Activated naive CD4-positive, alpha-beta T cell treated with anti-CD3 and anti-CD28 coated beads, Interleukin-2, amount 10 ng/mL, durations not matched to agents 7 days and 5 days (primary cell): ENCODE measurements around the gene ARHGEF28.

Experiments used
- CTCF ChIA-PET: fragments of 350-600 bp; sonication (Branson Sonifier 250); formaldehyde crosslinking; loops from one replicate; lab custom pipeline; 2021; ENCODE audit warnings: antibody characterized with exemption; lab: Charles Lee
- DNase-seq: peaks from one replicate; pipeline ENCODE4 v3.0.0-alpha.2; 2020
- H3K27ac Mint-ChIP-seq: one replicate; pipeline ENCODE4 v1.8.0; 2021; ENCODE audit warnings: mild to moderate bottlenecking, moderate library complexity, mixed read lengths
- H3K27me3 Mint-ChIP-seq: one replicate; pipeline ENCODE4 v1.8.0; 2021; ENCODE audit warnings: mild to moderate bottlenecking, mixed read lengths
- H3K36me3 Mint-ChIP-seq: one replicate; pipeline ENCODE4 v1.8.0; 2021; ENCODE audit warnings: mixed read lengths
- H3K4me1 Mint-ChIP-seq: one replicate; pipeline ENCODE4 v1.8.0; 2021; ENCODE audit warnings: mixed read lengths
- H3K4me3 Mint-ChIP-seq: one replicate; pipeline ENCODE4 v1.8.0; 2021; ENCODE audit warnings: mild to moderate bottlenecking, moderate library complexity, mixed read lengths
- H3K9me3 Mint-ChIP-seq: one replicate; pipeline ENCODE4 v1.8.0; 2021; ENCODE audit warnings: mixed read lengths

The ARHGEF28 gene

GRCh38 chr5:73815631-73816030, 189.6 kb downstream of the ARHGEF28 start:
- DNase-seq, result no peak
- no peak overlapping the region for H3K4me3 Mint-ChIP-seq
- no peaks in the 10 kb centered on the region for H3K36me3 Mint-ChIP-seq
- peaks cover 5% of the 10 kb centered on the region for H3K27me3 Mint-ChIP-seq
- no peaks in the 10 kb centered on the region for H3K9me3 Mint-ChIP-seq
- CTCF ChIA-PET, result no interaction called here
- H3K4me1 Mint-ChIP-seq, result no peaks in the 10 kb centered on the region
- no peak overlapping the region for H3K27ac Mint-ChIP-seq

GRCh38 chr5:73816656-73817420, 190.8 kb downstream of the ARHGEF28 start:
- peaks cover 6% of the 10 kb centered on the region for H3K27me3 Mint-ChIP-seq
- no peak for DNase-seq
- H3K4me1 Mint-ChIP-seq, result no peaks in the 10 kb centered on the region
- no peak overlapping the region for H3K4me3 Mint-ChIP-seq
- H3K27ac Mint-ChIP-seq, result no peak overlapping the region
- no peaks in the 10 kb centered on the region for H3K9me3 Mint-ChIP-seq
- H3K36me3 Mint-ChIP-seq, result no peaks in the 10 kb centered on the region
- CTCF ChIA-PET, result no interaction called here

DNA sequence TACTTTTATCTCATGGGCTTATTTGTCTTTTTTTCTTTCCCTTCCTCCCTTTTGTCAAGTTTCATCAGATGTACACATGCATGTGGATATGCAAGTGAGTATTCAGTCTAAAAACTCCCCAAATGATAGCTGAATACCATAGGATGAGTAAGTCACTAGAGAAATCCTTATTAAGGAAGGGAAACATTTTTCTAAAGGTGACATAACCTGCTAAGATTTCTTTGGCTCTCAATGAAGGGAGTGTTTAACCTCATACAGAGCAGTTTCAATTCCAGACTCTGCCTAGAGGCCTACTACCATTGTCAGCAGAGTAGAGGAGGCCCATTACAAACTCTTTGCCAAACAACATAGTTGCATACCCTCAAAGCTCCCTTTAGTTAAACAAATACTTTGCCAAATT, 192.4 kb downstream of the ARHGEF28 start:
- no peaks in the 10 kb centered on the region for H3K36me3 Mint-ChIP-seq
- CTCF ChIA-PET, result interaction anchor here (1.5 kb wide), 1 partner anchor 228 kb away, joined by 3 read pairs; no protein-coding TSS in a partner anchor
- H3K4me3 Mint-ChIP-seq, result no peak overlapping the region
- no peaks in the 10 kb centered on the region for H3K9me3 Mint-ChIP-seq
- peaks cover 6% of the 10 kb centered on the region for H3K27me3 Mint-ChIP-seq
- no peak for DNase-seq
- H3K4me1 Mint-ChIP-seq, result no peaks in the 10 kb centered on the region
- no peak overlapping the region for H3K27ac Mint-ChIP-seq

- Mint-ChIP-seq H3K27ac (no peak overlapping the region), H3K4me1 (no peaks in the 10 kb centered on the region), H3K36me3 (no peaks in the 10 kb centered on the region), H3K9me3 (no peaks in the 10 kb centered on the region), H3K4me3 (no peak overlapping the region), H3K27me3 (peaks cover 6% of the 10 kb centered on the region)
- CTCF ChIA-PET, result no interaction called here
- DNase-seq, result no peak
Observed at GRCh38 chr5:73820326-73820725, 194.3 kb downstream of the ARHGEF28 start.

DNA sequence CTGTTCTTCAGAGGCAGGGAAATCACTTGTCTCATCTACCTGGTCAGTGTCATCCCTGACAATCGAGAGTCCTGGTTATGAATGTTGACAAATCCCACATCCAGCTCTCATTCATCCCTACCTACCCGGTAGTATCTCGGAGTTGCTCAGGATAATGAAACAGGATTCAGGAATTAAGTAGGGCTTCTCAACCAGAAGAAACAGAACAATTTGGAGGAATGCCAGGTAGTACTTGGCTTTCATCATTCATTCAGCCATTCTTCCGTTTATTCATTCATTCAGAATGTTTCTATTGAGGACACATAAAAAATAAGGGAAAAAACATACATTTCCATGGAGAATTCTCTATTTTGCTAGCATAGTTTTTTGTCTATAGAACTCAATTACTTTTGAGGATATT, 195.0 kb downstream of the ARHGEF28 start:
- Mint-ChIP-seq H3K36me3 (no peaks in the 10 kb centered on the region), H3K4me3 (no peak overlapping the region), H3K27ac (no peak overlapping the region), H3K4me1 (no peaks in the 10 kb centered on the region), H3K27me3 (peaks cover 6% of the 10 kb centered on the region), H3K9me3 (no peaks in the 10 kb centered on the region)
- CTCF ChIA-PET, result no interaction called here
- no peak for DNase-seq

- peaks cover 6% of the 10 kb centered on the region for H3K27me3 Mint-ChIP-seq
- no peak overlapping the region for H3K4me3 Mint-ChIP-seq
- DNase-seq, result no peak
- H3K4me1 Mint-ChIP-seq, result no peaks in the 10 kb centered on the region
- CTCF ChIA-PET, result no interaction called here
- no peak overlapping the region for H3K27ac Mint-ChIP-seq
- no peaks in the 10 kb centered on the region for H3K36me3 Mint-ChIP-seq
- H3K9me3 Mint-ChIP-seq, result no peaks in the 10 kb centered on the region
Observed at GRCh38 chr5:73822278-73822988, 196.4 kb downstream of the ARHGEF28 start.

GRCh38 chr5:73822989-73823339, 197.0 kb downstream of the ARHGEF28 start:
- Mint-ChIP-seq H3K36me3 (no peaks in the 10 kb centered on the region), H3K9me3 (no peaks in the 10 kb centered on the region), H3K27ac (no peak overlapping the region), H3K4me3 (no peak overlapping the region), H3K27me3 (peaks cover 6% of the 10 kb centered on the region), H3K4me1 (no peaks in the 10 kb centered on the region)
- CTCF ChIA-PET, result no interaction called here
- DNase-seq, result no peak

DNA sequence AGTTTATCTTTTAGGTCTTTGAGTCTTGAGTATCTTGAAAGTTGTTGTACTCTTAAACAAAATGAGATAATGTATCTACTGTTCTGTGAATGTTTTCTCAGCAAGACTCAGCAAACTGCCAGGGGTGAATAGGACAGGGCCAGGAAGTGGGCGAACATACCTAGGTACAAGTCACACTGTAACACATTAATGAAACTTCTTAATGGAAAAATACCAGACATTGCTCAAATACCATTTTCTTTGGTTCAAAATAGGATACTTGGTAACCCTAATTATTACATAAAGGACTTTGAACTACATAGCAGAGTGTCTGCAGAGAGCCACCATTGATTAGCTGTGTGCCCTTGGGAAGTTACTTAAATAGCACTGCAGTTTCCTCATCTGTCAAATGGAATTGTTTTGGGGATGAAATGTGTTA, 197.5 kb downstream of the ARHGEF28 start:
- no peak for DNase-seq
- no peaks in the 10 kb centered on the region for H3K4me1 Mint-ChIP-seq
- peaks cover 9% of the 10 kb centered on the region for H3K27me3 Mint-ChIP-seq
- no peaks in the 10 kb centered on the region for H3K9me3 Mint-ChIP-seq
- no peak overlapping the region for H3K4me3 Mint-ChIP-seq
- H3K27ac Mint-ChIP-seq, result no peak overlapping the region
- no peaks in the 10 kb centered on the region for H3K36me3 Mint-ChIP-seq
- CTCF ChIA-PET, result no interaction called here

DNA sequence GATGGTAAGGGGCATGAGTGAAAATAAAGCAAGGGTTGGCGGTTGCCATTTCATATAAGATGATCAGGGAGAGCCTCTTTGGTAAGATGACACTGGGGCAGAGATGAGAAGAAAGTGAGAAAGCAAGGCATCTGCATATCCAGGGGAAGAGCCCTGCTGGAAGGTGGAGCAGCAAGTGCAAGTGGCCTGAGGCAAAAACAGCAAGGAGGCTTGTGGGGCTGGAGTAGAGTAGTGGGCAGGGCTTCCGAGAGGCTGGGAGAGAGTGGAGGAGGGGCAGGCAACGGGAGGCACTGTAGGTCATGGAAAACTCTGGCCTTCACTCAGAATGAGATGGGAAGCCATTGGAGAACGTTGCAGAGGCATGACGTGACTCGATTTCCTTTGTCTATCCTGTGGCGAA, 199.2 kb downstream of the ARHGEF28 start:
- H3K4me3 Mint-ChIP-seq, result no peak overlapping the region
- H3K36me3 Mint-ChIP-seq, result no peaks in the 10 kb centered on the region
- H3K27me3 Mint-ChIP-seq, result peaks cover 11% of the 10 kb centered on the region
- no peaks in the 10 kb centered on the region for H3K4me1 Mint-ChIP-seq
- no peaks in the 10 kb centered on the region for H3K9me3 Mint-ChIP-seq
- CTCF ChIA-PET, result no interaction called here
- DNase-seq, result no peak
- H3K27ac Mint-ChIP-seq, result no peak overlapping the region

GRCh38 chr5:73825736-73826135, 199.7 kb downstream of the ARHGEF28 start:
- H3K4me3 Mint-ChIP-seq, result no peak overlapping the region
- H3K27ac Mint-ChIP-seq, result no peak overlapping the region
- no peaks in the 10 kb centered on the region for H3K4me1 Mint-ChIP-seq
- no peaks in the 10 kb centered on the region for H3K9me3 Mint-ChIP-seq
- DNase-seq, result no peak
- CTCF ChIA-PET, result no interaction called here
- H3K36me3 Mint-ChIP-seq, result no peaks in the 10 kb centered on the region
- H3K27me3 Mint-ChIP-seq, result peaks cover 6% of the 10 kb centered on the region

GRCh38 chr5:73826301-73827105, 200.5 kb downstream of the ARHGEF28 start:
- H3K4me3 Mint-ChIP-seq, result no peak overlapping the region
- CTCF ChIA-PET, result no interaction called here
- H3K9me3 Mint-ChIP-seq, result no peaks in the 10 kb centered on the region
- H3K27me3 Mint-ChIP-seq, result peaks cover 5% of the 10 kb centered on the region
- no peaks in the 10 kb centered on the region for H3K4me1 Mint-ChIP-seq
- H3K36me3 Mint-ChIP-seq, result no peaks in the 10 kb centered on the region
- H3K27ac Mint-ChIP-seq, result no peak overlapping the region
- no peak for DNase-seq

- no peak overlapping the region for H3K27ac Mint-ChIP-seq
- no peaks in the 10 kb centered on the region for H3K9me3 Mint-ChIP-seq
- no peaks in the 10 kb centered on the region for H3K36me3 Mint-ChIP-seq
- no peaks in the 10 kb centered on the region for H3K4me1 Mint-ChIP-seq
- peaks cover 5% of the 10 kb centered on the region for H3K27me3 Mint-ChIP-seq
- CTCF ChIA-PET, result no interaction called here
- no peak for DNase-seq
- H3K4me3 Mint-ChIP-seq, result no peak overlapping the region
Observed at GRCh38 chr5:73827106-73827450, 201.1 kb downstream of the ARHGEF28 start.

DNA sequence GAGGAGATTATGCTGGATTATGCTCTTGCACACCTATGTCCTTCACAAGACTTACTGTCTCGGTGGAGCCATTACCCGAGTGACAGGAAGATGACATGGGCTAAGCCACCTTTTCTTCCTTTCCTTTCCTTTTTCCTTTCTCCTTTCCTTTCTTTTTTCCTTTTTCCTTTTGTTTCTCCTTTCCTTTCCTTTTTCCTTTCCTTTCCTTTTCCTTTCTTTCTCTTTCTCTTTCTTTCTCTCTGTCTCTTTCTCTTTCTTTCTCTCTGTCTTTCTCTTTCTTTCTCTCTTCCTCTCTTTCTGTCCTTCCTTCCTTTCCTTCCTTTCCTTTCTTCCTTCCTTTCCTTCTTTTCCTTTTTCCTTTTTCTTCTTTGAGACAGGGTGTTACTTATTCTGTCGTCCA, 202.5 kb downstream of the ARHGEF28 start:
- Mint-ChIP-seq H3K27me3 (peaks cover 5% of the 10 kb centered on the region), H3K4me1 (no peaks in the 10 kb centered on the region), H3K27ac (no peak overlapping the region), H3K9me3 (no peaks in the 10 kb centered on the region), H3K36me3 (no peaks in the 10 kb centered on the region), H3K4me3 (no peak overlapping the region)
- CTCF ChIA-PET, result no interaction called here
- no peak for DNase-seq

GRCh38 chr5:73830646-73831045, 204.7 kb downstream of the ARHGEF28 start:
- no peaks in the 10 kb centered on the region for H3K9me3 Mint-ChIP-seq
- no peaks in the 10 kb centered on the region for H3K36me3 Mint-ChIP-seq
- H3K27me3 Mint-ChIP-seq, result peaks cover 5% of the 10 kb centered on the region
- no peak overlapping the region for H3K4me3 Mint-ChIP-seq
- no peaks in the 10 kb centered on the region for H3K4me1 Mint-ChIP-seq
- CTCF ChIA-PET, result no interaction called here
- no peak for DNase-seq
- no peak overlapping the region for H3K27ac Mint-ChIP-seq
